GM12891 (cell line): Measurements from ENCODE around the gene MSH6.

Experiments
- PAX5 ChIP-seq: IDR thresholded peaks from 2 replicates; pipeline ENCODE4 v1.6.1; 2011; ENCODE audit warnings: low read length, moderate library complexity, mild to moderate bottlenecking; ENCODE audit not compliant: insufficient read depth, severe bottlenecking
- POLR2A ChIP-seq: IDR thresholded peaks from 2 replicates; pipeline ENCODE4 v1.6.1; 2011; ENCODE audit warnings: low read depth, low read length, control low read depth
- POLR2AphosphoS5 ChIP-seq: IDR thresholded peaks from 2 replicates; pipeline ENCODE4 v1.6.1; 2011; ENCODE audit warnings: low read depth, low read length, control low read depth
- POU2F2 ChIP-seq: IDR thresholded peaks from 2 replicates; pipeline ENCODE4 v1.6.1; 2011; ENCODE audit warnings: low read depth, mild to moderate bottlenecking, control low read depth, low read length, moderate library complexity
- SPI1 ChIP-seq: IDR thresholded peaks from 2 replicates; pipeline ENCODE4 v1.6.1; 2011; ENCODE audit warnings: low read depth, low read length, control low read depth
- TAF1 ChIP-seq: IDR thresholded peaks from 2 replicates; pipeline ENCODE4 v1.6.1; 2011; ENCODE audit warnings: low read depth, low read length, control low read depth

DNA sequence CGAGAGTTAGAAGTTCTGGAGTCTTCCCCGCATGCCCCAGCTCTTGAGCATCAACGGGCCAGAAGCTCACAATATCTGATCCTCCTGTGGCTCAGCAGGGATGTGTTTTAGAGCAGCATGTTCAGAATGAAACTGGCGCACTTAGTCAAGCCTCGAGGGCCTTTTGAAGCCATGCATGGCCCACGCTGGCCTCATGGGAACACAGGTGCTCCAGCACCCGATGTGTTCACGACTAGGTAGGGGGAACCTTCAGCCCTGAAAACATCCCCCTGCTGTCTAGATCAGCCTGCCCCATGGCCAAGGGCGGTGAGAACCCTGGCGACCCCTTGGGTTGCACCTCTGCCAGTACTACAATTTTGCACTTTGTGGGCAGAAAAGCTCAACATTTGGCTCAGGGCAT, 32.8 kb downstream of the MSH6 start:
- no peak for TF ChIP-seq TAF1
- no peak for TF ChIP-seq POLR2A
- no peak for TF ChIP-seq POLR2AphosphoS5
- peak; percentile 90 for TF ChIP-seq PAX5
- TF ChIP-seq SPI1 = no peak
- TF ChIP-seq POU2F2 = no peak
